ENCODE data around the gene MAPK8IP3.
A peak's percentile ranks its signal among the peaks of the same experiment; 100 is the strongest.

The MAPK8IP3 gene

GRCh38 chr16:1678500-1679098 lies 27.4 kb upstream of the MAPK8IP3 start:
- no peak for TF ChIP-seq CTCF (IDR thresholded peaks at IDR 0.05)
- intact Hi-C loops (cut with DNase I; ENCODE audit: low total_unique reads): no loop called here
- DNase-seq: peak; percentile 54 to 72
- H3K27me3 ChIP-seq: no peaks in the 10 kb centered on the region
- no peaks in the 10 kb centered on the region for H3K9me3 ChIP-seq
- H3K36me3 ChIP-seq: peaks cover 8 to 31% (median 22%) of the 10 kb centered on the region in 3 donors
- peaks cover 0 to 11% (median 7%) of the 10 kb centered on the region in 4 donors for H3K4me1 ChIP-seq
- H3K4me3 ChIP-seq: peak overlapping the region; percentile 60 to 93
- H3K27ac ChIP-seq: peak overlapping the region; percentile 44 to 61

DNA sequence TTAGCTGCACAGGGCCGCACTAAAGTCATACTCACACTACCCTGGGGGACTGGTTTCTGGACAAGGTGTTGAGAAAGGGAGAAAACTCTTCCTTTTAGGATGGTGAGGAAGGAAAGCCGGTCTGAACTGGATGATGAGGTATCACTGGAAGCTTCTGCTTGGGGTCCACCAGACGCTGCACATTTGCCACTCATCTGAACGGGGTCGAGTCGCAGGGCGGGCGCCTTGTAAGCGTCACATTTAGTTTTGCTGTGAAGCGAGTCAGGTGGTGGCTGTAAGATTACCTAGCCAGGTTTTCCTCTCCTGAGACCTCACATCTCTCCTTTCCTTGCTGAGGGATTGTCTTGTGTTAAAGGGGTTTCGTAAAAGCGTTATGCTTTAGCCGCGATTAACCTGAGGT lies 25.6 kb upstream of the MAPK8IP3 start:
- Histone ChIP-seq H3K36me3 (peaks cover 0 to 30% (median 9%) of the 10 kb centered on the region in 3 donors), H3K27me3 (no peaks in the 10 kb centered on the region), H3K4me1 (peaks cover 0 to 11% (median 7%) of the 10 kb centered on the region in 4 donors), H3K9me3 (no peaks in the 10 kb centered on the region), H3K4me3 (no peak overlapping the region), H3K27ac (no peak overlapping the region)
- TF ChIP-seq CTCF (IDR thresholded peaks at IDR 0.05): no peak
- intact Hi-C loops (cut with DNase I; ENCODE audit: low total_unique reads): no loop called here
- no peak for DNase-seq

GRCh38 chr16:1681032-1681431 lies 25.0 kb upstream of the MAPK8IP3 start:
- Histone ChIP-seq H3K36me3 (peaks cover 0 to 28% (median 5%) of the 10 kb centered on the region in 3 donors), H3K4me1 (peaks cover 0 to 11% (median 7%) of the 10 kb centered on the region in 4 donors), H3K4me3 (no peak overlapping the region), H3K27me3 (no peaks in the 10 kb centered on the region), H3K9me3 (no peaks in the 10 kb centered on the region), H3K27ac (no peak overlapping the region)
- intact Hi-C loops (cut with DNase I; ENCODE audit: low total_unique reads): no loop called here
- TF ChIP-seq CTCF (IDR thresholded peaks at IDR 0.05): no peak
- no peak for DNase-seq

DNA sequence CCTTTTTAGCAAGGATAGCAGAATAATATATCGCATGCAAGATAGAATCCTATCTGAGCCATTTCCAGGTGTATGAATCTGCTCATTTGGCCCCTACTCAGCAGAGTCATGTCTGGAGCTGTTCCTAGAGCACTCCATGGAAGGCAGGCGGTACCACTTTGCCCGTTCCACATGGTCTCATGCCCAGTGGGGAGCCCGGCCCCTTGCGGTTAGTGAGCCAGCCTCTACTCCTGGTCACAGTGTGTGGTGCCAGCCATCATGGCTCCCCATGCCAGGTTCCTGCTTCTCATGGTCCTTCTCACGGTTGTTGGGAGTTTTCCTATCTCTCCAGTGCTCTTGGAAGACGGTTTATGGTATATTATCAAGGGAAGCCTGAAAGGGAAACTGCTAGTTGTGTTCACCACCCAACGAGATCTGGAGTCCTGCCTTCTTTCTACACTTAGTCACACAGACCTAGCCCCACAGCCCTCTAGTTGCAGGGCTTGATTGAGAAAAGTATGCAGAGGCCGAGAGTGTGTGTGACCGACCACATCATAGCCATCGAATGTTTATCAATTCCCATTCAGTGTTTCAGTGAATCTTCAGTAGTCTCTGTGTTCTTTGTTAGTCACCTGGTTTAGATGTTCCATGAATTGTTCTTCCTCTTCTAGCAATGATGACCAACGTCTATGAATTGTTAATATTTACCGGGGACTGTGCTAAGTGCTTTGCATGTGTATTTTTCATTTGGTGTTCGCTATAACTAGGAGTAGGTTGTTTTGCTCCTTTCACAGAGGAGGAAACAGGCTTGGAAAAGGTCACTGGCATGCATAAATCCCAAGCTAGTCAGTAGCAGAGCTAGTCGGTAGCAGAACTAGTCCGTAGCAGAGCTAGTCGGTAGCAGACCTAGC lies 18.3 kb upstream of the MAPK8IP3 start:
- Histone ChIP-seq H3K4me1 (no peaks in the 10 kb centered on the region), H3K27ac (no peak overlapping the region), H3K9me3 (no peaks in the 10 kb centered on the region), H3K4me3 (no peak overlapping the region), H3K27me3 (no peaks in the 10 kb centered on the region), H3K36me3 (peaks cover 8 to 69% (median 40%) of the 10 kb centered on the region in 3 donors)
- intact Hi-C loops (cut with DNase I; ENCODE audit: low total_unique reads): no loop called here
- no peak for DNase-seq
- TF ChIP-seq CTCF (IDR thresholded peaks at IDR 0.05): no peak

DNA sequence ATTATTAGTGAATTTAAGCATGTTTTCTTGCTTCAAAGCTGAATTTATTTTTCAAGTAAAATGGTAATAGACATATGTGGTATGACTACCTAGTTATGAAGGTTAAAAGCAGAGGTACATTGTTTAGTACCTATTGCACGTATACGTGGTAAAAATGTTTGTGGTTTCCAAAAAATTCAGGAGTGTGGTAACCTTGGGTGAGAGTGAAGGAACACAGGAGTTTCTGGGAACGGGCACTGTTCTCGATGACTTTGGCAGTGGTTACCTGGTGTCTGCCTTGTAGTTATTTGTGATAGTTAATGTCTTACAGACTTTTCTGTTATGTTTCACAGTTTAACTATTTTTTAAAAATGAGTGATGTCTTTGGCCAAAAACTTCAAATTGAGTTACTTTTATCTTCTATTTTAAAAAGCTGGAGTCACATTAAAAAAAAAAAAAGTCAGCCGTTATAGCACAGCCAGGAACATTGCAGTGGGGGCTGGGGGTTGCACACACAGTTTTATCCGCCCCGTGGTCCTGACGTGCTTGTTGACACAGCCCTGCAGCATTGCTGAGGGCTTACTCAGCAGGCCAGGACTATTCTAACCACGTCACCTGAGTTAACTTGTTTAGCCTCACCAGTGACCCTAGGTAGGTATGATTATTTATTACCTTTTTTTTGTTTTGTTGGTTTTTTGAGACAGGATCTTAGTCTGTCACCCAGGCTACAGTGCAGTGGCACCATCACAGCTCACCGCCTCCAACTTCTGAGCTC lies 17.0 kb upstream of the MAPK8IP3 start:
- Histone ChIP-seq H3K36me3 (peaks cover 18 to 73% (median 53%) of the 10 kb centered on the region in 3 donors), H3K27me3 (no peaks in the 10 kb centered on the region), H3K4me3 (no peak overlapping the region), H3K4me1 (no peaks in the 10 kb centered on the region), H3K9me3 (no peaks in the 10 kb centered on the region), H3K27ac (no peak overlapping the region)
- no peak for DNase-seq
- intact Hi-C loops (cut with DNase I; ENCODE audit: low total_unique reads): no loop called here
- no peak for TF ChIP-seq CTCF (IDR thresholded peaks at IDR 0.05)

Data from tibial artery (tissue), 4 donors.